Nephron (organoid): ENCODE measurements around the gene CASP1.
"Not testable (repeated sequence)": the region's sequence is repeated elsewhere in the genome, so short reads cannot be mapped to it uniquely, and the experiment has no call there.

Source experiments
- H3K27ac Mint-ChIP-seq, 3 experiments: 2 replicates each; pipeline ENCODE4 v1.8.0; 2020; ENCODE audit warnings: mixed read lengths in 3 of 3, mild to moderate bottlenecking in 2 of 3, moderate library complexity in 1 of 3
- H3K27me3 Mint-ChIP-seq: 2 replicates; pipeline ENCODE4 v1.8.0; 2021; ENCODE audit warnings: low read depth, mild to moderate bottlenecking, moderate library complexity, mixed read lengths
- H3K36me3 Mint-ChIP-seq: 2 replicates; pipeline ENCODE4 v1.8.0; 2020; ENCODE audit warnings: low read depth, mixed read lengths
- H3K4me1 Mint-ChIP-seq: 2 replicates; pipeline ENCODE4 v1.8.0; 2020; ENCODE audit warnings: mixed read lengths
- H3K4me3 Mint-ChIP-seq, 3 experiments: 2 replicates each; pipeline ENCODE4 v1.8.0; 2020; ENCODE audit warnings: mild to moderate bottlenecking in 3 of 3, mixed read lengths in 3 of 3, moderate library complexity in 2 of 3
- H3K9me3 Mint-ChIP-seq: 2 replicates; pipeline ENCODE4 v1.8.0; 2020; ENCODE audit warnings: mixed read lengths
- TF ChIP-seq, protein P1 (sequence below), 3 experiments: fragments of 200-600 bp; sonication (generic); IDR thresholded peaks; one replicate each; pipeline ENCODE4 v1.5.0; 2021; ENCODE audit warnings: antibody characterized with exemption in 3 of 3; ENCODE audit not compliant: unreplicated experiment in 3 of 3

CASP1 gene

DNA sequence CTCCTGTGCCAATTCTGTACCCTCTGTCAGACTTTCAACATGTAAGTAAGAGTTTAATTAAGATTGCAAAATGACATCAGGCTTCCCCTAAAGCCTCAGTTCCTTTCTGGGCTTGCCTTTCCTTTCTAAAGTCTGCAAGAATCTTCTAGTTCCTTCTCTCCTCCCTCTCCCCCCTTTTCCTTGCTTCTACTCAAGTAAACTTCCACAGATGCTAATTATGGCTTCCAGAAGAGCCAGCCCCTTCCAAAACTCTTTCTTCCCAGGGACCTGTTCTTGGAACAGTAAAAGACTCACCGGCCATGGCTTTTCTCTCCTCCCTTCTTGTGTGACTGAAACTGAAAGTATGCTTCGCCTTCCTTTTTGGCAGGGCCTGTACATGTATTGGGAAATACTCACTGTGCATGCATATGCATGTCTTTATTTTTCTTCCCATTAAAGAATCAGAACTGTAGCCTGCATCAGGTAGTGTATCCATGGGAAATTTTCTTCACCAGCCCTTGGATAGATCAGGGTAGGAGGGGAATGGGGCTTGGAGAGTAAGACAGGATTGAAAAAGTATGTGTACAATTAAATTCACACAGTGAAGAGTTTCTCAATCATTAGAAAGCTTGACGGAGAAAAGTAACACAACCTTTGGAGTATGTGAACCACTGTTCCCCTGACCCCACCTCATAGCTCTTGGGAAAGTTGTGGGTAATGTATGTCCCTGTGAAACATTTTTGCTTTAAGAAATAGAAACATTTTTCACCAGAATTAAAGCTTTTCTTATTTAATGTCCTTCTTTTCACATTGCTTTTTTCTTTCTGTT lies at the start of gene CASP1:
CASP1 (minus strand) TSS at position 332 of the 808 bp plus-strand sequence; CDS start at position 301, 31 bp downstream.
- no peaks in the 10 kb centered on the region for H3K27me3 Mint-ChIP-seq
- H3K4me1 Mint-ChIP-seq, result no peaks in the 10 kb centered on the region
- TF ChIP-seq, protein P1, sequence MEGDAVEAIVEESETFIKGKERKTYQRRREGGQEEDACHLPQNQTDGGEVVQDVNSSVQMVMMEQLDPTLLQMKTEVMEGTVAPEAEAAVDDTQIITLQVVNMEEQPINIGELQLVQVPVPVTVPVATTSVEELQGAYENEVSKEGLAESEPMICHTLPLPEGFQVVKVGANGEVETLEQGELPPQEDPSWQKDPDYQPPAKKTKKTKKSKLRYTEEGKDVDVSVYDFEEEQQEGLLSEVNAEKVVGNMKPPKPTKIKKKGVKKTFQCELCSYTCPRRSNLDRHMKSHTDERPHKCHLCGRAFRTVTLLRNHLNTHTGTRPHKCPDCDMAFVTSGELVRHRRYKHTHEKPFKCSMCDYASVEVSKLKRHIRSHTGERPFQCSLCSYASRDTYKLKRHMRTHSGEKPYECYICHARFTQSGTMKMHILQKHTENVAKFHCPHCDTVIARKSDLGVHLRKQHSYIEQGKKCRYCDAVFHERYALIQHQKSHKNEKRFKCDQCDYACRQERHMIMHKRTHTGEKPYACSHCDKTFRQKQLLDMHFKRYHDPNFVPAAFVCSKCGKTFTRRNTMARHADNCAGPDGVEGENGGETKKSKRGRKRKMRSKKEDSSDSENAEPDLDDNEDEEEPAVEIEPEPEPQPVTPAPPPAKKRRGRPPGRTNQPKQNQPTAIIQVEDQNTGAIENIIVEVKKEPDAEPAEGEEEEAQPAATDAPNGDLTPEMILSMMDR (IDR thresholded peaks at IDR 0.05; ENCODE audit: unreplicated experiment in 3 of 3), result no peak
- peaks cover 5% of the 10 kb centered on the region for H3K9me3 Mint-ChIP-seq
- no peak within 1 kb of the TSS for H3K4me3 Mint-ChIP-seq
- H3K36me3 Mint-ChIP-seq, result no peaks in the 10 kb centered on the region
- peak within 1 kb of the TSS in 1 of 3 experiments; percentile 20 for H3K27ac Mint-ChIP-seq

DNA sequence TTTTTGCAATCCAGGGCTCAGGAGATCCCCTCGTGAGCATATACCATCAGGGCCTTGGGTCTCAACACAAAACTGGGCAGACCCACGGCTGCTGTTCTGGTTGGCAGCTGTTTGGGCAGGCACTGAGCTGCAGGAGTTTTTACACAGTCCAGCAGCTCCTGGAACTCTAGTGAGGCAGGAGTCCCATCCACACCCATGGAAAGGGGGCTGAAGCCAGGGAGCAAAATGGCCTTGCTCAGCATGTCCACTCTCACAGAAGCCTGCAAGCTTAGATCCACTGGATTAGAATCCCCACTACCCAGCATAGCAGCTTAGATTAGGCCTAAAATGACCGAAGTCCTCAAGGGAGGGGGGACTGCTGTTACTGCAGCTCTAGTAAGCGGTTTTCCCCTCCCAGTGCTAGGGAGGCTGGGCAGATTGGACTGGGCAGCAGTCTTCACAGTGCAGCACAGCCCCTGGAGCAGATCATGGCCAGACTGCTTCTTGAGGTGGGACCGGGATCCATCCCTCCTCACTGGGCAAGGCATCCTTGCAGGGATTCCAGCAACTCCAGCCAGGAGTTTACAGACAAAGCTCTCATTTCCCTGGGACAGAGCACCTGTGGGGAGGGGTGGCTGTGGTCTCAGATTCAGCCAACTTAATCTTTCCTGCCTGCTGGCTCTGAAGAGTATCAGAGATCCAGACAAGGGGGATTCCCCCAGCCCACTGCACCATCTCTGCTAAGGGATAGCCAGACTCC lies 46.6 kb upstream of the CASP1 start:
- Mint-ChIP-seq H3K27ac (no peak overlapping the region), H3K4me1 (no peaks in the 10 kb centered on the region), H3K4me3 (no peak overlapping the region), H3K9me3 (no peaks in the 10 kb centered on the region), H3K36me3 (no peaks in the 10 kb centered on the region), H3K27me3 (no peaks in the 10 kb centered on the region)
- TF ChIP-seq, protein P1 (IDR thresholded peaks at IDR 0.05; ENCODE audit: unreplicated experiment in 3 of 3), result no peak

- H3K4me3 Mint-ChIP-seq, H3K27ac Mint-ChIP-seq, H3K27me3 Mint-ChIP-seq, H3K36me3 Mint-ChIP-seq, H3K9me3 Mint-ChIP-seq, H3K4me1 Mint-ChIP-seq: not testable (repeated sequence)
Measured at GRCh38 chr11:105080171-105080906, 45.4 kb upstream of the CASP1 start.

- H3K4me3 Mint-ChIP-seq, result no peak overlapping the region
- no peaks in the 10 kb centered on the region for H3K36me3 Mint-ChIP-seq
- H3K9me3 Mint-ChIP-seq, result no peaks in the 10 kb centered on the region
- TF ChIP-seq, protein P1 (IDR thresholded peaks at IDR 0.05; ENCODE audit: unreplicated experiment in 3 of 3), result no peak
- H3K27ac Mint-ChIP-seq, result no peak overlapping the region
- H3K4me1 Mint-ChIP-seq, result no peaks in the 10 kb centered on the region
- H3K27me3 Mint-ChIP-seq, result no peaks in the 10 kb centered on the region
Measured at GRCh38 chr11:105078283-105078682, 43.3 kb upstream of the CASP1 start.

GRCh38 chr11:105077141-105077790 lies 42.3 kb upstream of the CASP1 start:
- H3K4me3 Mint-ChIP-seq, H3K36me3 Mint-ChIP-seq, H3K27ac Mint-ChIP-seq, H3K27me3 Mint-ChIP-seq, H3K9me3 Mint-ChIP-seq, H3K4me1 Mint-ChIP-seq: not testable (repeated sequence)

GRCh38 chr11:105074166-105074530 lies 39.2 kb upstream of the CASP1 start:
- H3K36me3 Mint-ChIP-seq, result no peaks in the 10 kb centered on the region
- no peak overlapping the region for H3K27ac Mint-ChIP-seq
- no peaks in the 10 kb centered on the region for H3K4me1 Mint-ChIP-seq
- no peak overlapping the region for H3K4me3 Mint-ChIP-seq
- TF ChIP-seq, protein P1 (IDR thresholded peaks at IDR 0.05; ENCODE audit: unreplicated experiment in 3 of 3), result no peak
- H3K9me3 Mint-ChIP-seq, result no peaks in the 10 kb centered on the region
- no peaks in the 10 kb centered on the region for H3K27me3 Mint-ChIP-seq
